G401 (cell line): ENCODE results near the gene TFAP2C. TPM values are rescaled to one million over a fixed set of nuclear protein-coding genes. Genes with fewer than 3 reads are reported as not detected.
"Not testable (repeated sequence)": the region's sequence is repeated elsewhere in the genome, so short reads cannot be mapped to it uniquely, and the experiment has no call there.

Source experiments
- DNase-seq: peaks from one replicate; pipeline ENCODE4 v3.0.0-alpha.2; 2015; ENCODE audit warnings: low spot score
- in situ Hi-C: cut with HindIII; loops from 2 replicates; pipeline ENCODE4 v1.10.0; 2016; ENCODE audit warnings: low sequenced_read_pairs, mixed read lengths
- total RNA-seq: library from RNA; depleted of rRNA; stranded (reverse); fragments of >200 nt; shearing (Covaris generic); gene quantifications from 2 replicates; pipeline ENCODE4 v1.2.3, GENCODE V29; 2014

TFAP2C gene
- total RNA-seq, 1 experiment from 2014 or later: 0.27 TPM

DNA sequence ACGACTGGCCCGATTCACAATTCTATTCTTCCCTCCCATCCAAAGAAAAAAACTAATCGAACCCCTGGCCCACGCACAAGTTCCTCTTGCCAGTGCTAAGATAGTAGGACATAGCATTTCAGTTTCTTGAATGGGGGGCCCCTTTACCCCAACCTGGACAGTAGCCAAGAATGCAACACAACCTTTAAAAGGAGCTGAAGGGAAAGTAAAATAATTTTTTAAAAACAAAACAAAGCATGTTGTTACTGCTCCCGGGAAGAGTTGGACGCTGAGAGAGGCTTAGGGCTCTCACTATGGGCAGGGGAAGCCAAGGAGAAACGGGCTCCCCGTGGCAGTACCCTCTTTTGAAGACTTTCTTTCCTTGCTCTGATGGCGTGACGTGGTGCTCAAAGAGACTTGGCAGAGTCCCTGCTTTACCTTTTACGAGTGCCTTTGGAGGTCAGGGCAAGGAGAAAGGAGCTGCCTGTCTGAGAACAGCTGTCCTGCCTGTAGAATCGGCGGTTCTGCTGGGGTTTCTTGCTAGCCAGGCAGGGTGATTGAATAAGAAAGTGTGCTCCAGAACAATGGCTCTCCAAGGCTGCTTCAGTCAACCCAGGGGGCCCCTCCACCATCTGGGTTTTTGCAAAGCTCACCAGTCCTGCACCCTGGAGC lies 5.8 kb downstream of the TFAP2C start:
- in situ Hi-C loops: no loop called here

DNA sequence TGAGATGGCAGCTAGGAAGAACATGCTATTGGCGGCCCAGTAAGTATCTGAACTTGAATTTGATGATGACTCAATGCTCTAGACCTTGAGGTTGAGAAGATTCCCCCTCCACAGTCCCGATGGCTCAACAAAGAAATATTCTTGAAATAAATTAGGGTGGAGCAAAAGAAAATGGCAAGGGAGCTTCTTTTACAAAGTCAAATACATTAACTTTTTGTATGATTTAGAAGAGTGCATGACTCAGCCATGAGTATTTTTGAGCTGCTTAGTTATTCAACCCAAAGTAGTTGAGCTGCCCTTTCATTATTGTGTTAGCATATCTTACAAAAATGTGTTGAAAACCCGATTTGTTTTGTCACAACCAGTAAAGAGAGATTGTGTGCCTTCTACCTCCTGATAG lies 7.6 kb downstream of the TFAP2C start:
- DNase-seq: no peak
- in situ Hi-C loops: no loop called here

More for the DNA sequence above, 5.8 kb downstream of the TFAP2C start:
- DNase-seq: no peak

- in situ Hi-C loops: no loop called here
- DNase-seq: peak; percentile 42
Measured at GRCh38 chr20:56637576-56637975, 8.5 kb downstream of the TFAP2C start.

GRCh38 chr20:56646599-56646998 lies 17.5 kb downstream of the TFAP2C start:
- in situ Hi-C loops: no loop called here
- no peak for DNase-seq

GRCh38 chr20:56653211-56653610 lies 24.1 kb downstream of the TFAP2C start:
- DNase-seq: no peak
- in situ Hi-C loops: no loop called here

GRCh38 chr20:56656632-56657031 lies 27.5 kb downstream of the TFAP2C start:
- in situ Hi-C loops: no loop called here
- DNase-seq: no peak

DNA sequence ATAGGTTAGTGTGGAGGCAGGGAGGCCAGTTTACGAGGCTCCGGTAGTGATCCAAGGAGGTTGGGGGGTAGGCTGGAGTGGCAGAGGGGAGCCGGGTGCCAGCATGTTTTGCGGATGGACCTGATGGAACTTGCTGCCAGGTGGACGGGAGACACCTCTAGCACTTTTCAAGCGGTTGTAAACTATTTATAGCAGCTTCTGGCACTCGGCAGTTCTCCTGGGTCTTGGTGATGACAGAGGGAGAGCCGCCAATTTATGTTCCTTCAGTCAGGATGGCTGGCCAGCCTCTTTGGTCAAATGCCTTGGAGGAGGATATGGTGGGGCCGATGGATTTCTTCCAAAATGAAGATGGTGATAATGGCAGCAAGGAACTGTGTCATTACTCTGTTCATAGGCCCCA lies 28.8 kb downstream of the TFAP2C start:
- in situ Hi-C loops: no loop called here
- peak; percentile 18 for DNase-seq

GRCh38 chr20:56658341-56658947 lies 29.3 kb downstream of the TFAP2C start:
- DNase-seq, in situ Hi-C loops: not testable (repeated sequence)

DNA sequence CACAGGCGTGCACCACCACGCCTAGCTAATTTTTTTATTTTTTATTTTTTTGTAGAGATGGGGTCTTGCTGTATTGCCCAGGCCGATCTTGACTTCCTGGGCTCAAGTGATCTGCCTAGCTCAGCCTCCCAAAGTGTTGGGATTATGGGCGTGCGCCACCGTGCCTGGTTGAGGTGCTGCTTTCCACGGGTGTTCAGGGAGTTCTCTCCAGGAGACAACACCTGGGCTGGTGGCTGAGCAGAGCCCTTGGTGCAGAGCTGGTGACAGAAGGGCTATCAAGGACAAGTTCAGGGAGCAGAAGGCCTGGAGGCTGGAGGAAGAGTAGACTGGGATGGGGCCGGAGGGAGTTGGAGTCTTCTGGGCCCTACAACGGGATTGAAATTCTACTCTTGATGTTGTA lies 34.6 kb downstream of the TFAP2C start:
- DNase-seq: no peak
- in situ Hi-C loops: no loop called here

GRCh38 chr20:56664796-56665195 lies 35.7 kb downstream of the TFAP2C start:
- in situ Hi-C loops: no loop called here
- DNase-seq: no peak

- in situ Hi-C loops: no loop called here
Measured at GRCh38 chr20:56665806-56666205, 36.7 kb downstream of the TFAP2C start.

GRCh38 chr20:56673450-56673849 lies 44.3 kb downstream of the TFAP2C start:
- no peak for DNase-seq
- in situ Hi-C loops: no loop called here

More at GRCh38 chr20:56665806-56666205, 36.7 kb downstream of the TFAP2C start:
- no peak for DNase-seq

- no peak for DNase-seq
- in situ Hi-C loops: no loop called here
Measured at GRCh38 chr20:56676001-56676400, 46.9 kb downstream of the TFAP2C start.

- DNase-seq: no peak
- in situ Hi-C loops: no loop called here
Measured at GRCh38 chr20:56676679-56677078, 47.6 kb downstream of the TFAP2C start.

- in situ Hi-C loops: no loop called here
- no peak for DNase-seq
Measured at GRCh38 chr20:56683077-56683865, 54.2 kb downstream of the TFAP2C start.

DNA sequence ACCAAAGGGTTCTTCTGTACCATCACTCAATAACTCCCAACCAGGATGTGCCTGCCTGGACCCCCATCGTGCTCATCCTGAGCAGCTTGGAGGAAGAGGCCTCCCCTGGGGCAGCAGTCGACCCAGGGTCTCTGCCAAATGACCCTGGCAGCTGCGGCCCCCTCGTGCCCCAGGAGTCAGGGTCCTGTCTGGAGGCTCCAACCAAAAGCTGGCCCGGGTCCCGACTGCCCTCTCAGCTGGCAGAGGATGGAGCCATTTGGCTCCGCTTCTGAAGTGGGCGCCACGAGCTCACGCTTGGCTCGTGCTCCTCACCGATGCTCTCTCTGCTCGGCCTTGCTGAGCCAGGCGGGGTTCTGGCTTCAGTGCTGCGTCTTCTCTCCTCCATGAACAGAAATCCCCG lies 56.8 kb downstream of the TFAP2C start:
- in situ Hi-C loops: no loop called here
- DNase-seq: no peak

GRCh38 chr20:56687061-56687460 lies 58.0 kb downstream of the TFAP2C start:
- in situ Hi-C loops: no loop called here
- no peak for DNase-seq

- in situ Hi-C loops: no loop called here
- DNase-seq: no peak
Measured at GRCh38 chr20:56688106-56688505, 59.0 kb downstream of the TFAP2C start.
